NCI-H774 (cell line): Measurements from ENCODE around the gene SLC2A8.

Experiments used
- DNase-seq: peaks from one replicate; lab custom pipeline; 2025; lab: John Stamatoyannopoulos, UW

SLC2A8 gene

GRCh38 chr9:127437497-127438264 lies 40.7 kb downstream of the SLC2A8 start:
- DNase-seq: no peak

GRCh38 chr9:127438394-127438793 lies 41.4 kb downstream of the SLC2A8 start:
- no peak for DNase-seq

GRCh38 chr9:127444283-127444920 lies 47.4 kb downstream of the SLC2A8 start:
- DNase-seq: no peak

- no peak for DNase-seq
These were observed 48.2 kb downstream of the SLC2A8 start for GRCh38 chr9:127444921-127445850.

GRCh38 chr9:127445851-127446712 lies 49.1 kb downstream of the SLC2A8 start:
- DNase-seq: no peak

GRCh38 chr9:127446713-127447415 lies 49.9 kb downstream of the SLC2A8 start:
- DNase-seq: no peak

GRCh38 chr9:127447416-127448111 lies 50.6 kb downstream of the SLC2A8 start:
- DNase-seq: no peak

GRCh38 chr9:127448112-127448805 lies 51.3 kb downstream of the SLC2A8 start:
- DNase-seq: no peak

- DNase-seq: no peak
These were observed 52.5 kb downstream of the SLC2A8 start for GRCh38 chr9:127449332-127449966.

- DNase-seq: no peak
These were observed 53.3 kb downstream of the SLC2A8 start for GRCh38 chr9:127450243-127450760.

GRCh38 chr9:127450830-127451607 lies 54.0 kb downstream of the SLC2A8 start, which contains the start of the genes LRSAM1 and RPL12:
Gene LRSAM1 (plus strand): TSS chr9:127451510. CDS start chr9:127454528, 3,018 bp downstream.
Gene RPL12 (minus strand): TSS chr9:127451406. CDS start chr9:127451317, 89 bp downstream.
- DNase-seq: peak; percentile 94

- DNase-seq: no peak
These were observed 54.6 kb downstream of the SLC2A8 start for GRCh38 chr9:127451608-127451857.

GRCh38 chr9:127451858-127452656 lies 55.1 kb downstream of the SLC2A8 start:
- peak; percentile 62 for DNase-seq

- DNase-seq: peak; percentile 49
These were observed 55.7 kb downstream of the SLC2A8 start for GRCh38 chr9:127452691-127453090.

GRCh38 chr9:127455324-127455992 lies 58.5 kb downstream of the SLC2A8 start:
- no peak for DNase-seq

GRCh38 chr9:127457191-127457878 lies 60.4 kb downstream of the SLC2A8 start:
- no peak for DNase-seq
